Osteoblast (primary cell): ENCODE results near the gene MYL5. TPM values are rescaled to one million over a fixed set of nuclear protein-coding genes. Genes with fewer than 3 reads are reported as not detected.

ENCODE experiments used
- DNase-seq: peaks from one replicate; pipeline ENCODE4 v3.0.0; 2011; ENCODE audit warnings: low spot score, mixed read lengths; ENCODE audit not compliant: insufficient read length; ENCODE audit errors: missing footprints
- H2AFZ ChIP-seq: 2 replicates; pipeline ENCODE4 v1.6.0; 2011; ENCODE audit warnings: mild to moderate bottlenecking, low read length
- H3K27ac ChIP-seq: 2 replicates; pipeline ENCODE4 v1.5.1; 2011; ENCODE audit warnings: mild to moderate bottlenecking, low read depth, low read length, moderate library complexity
- H3K27me3 ChIP-seq: 2 replicates; pipeline ENCODE4 v1.6.0; 2012; ENCODE audit warnings: mild to moderate bottlenecking, control low read depth, inconsistent platforms, low read length, moderate library complexity; ENCODE audit not compliant: insufficient read depth
- H3K36me3 ChIP-seq: 2 replicates; pipeline ENCODE4 v1.5.1; 2011; ENCODE audit warnings: mild to moderate bottlenecking, low read length, control low read depth, moderate library complexity; ENCODE audit not compliant: insufficient read depth
- H3K4me1 ChIP-seq: 2 replicates; pipeline ENCODE4 v1.5.1; 2011; ENCODE audit warnings: mild to moderate bottlenecking, low read length, control low read depth, moderate library complexity; ENCODE audit not compliant: insufficient read depth
- H3K4me2 ChIP-seq: 2 replicates; pipeline ENCODE4 v1.6.0; 2011; ENCODE audit warnings: mild to moderate bottlenecking, low read length; ENCODE audit not compliant: insufficient read depth
- H3K4me3 ChIP-seq: fragments of 200-600 bp; sonication (generic); 3 replicates; pipeline ENCODE4 v1.5.1; 2012; ENCODE audit warnings: mild to moderate bottlenecking, low read length, inconsistent platforms; ENCODE audit not compliant: insufficient read depth
- H3K79me2 ChIP-seq: 2 replicates; pipeline ENCODE4 v1.6.0; 2012; ENCODE audit warnings: mild to moderate bottlenecking, low read length, control low read depth, inconsistent platforms; ENCODE audit not compliant: insufficient read depth
- H3K9me3 ChIP-seq: 2 replicates; pipeline ENCODE4 v1.5.1; 2011; ENCODE audit warnings: low read depth, low read length, control low read depth
- H4K20me1 ChIP-seq: 2 replicates; pipeline ENCODE4 v1.6.0; 2012; ENCODE audit warnings: mild to moderate bottlenecking, low read length, control low read depth; ENCODE audit not compliant: insufficient read depth
- total RNA-seq: library from RNA; depleted of rRNA; stranded (reverse); fragments of >200 nt; gene quantifications from 2 replicates; pipeline ENCODE4 v1.2.3, GENCODE V29; 2012
- TF ChIP-seq, protein P1 (sequence below): IDR thresholded peaks from 2 replicates; pipeline ENCODE4 v1.5.1; 2011; ENCODE audit warnings: mild to moderate bottlenecking, low read depth, low read length, moderate library complexity; ENCODE audit errors: extremely low read depth

MYL5 gene
- total RNA-seq, 1 donor, result 22.8 TPM

DNA sequence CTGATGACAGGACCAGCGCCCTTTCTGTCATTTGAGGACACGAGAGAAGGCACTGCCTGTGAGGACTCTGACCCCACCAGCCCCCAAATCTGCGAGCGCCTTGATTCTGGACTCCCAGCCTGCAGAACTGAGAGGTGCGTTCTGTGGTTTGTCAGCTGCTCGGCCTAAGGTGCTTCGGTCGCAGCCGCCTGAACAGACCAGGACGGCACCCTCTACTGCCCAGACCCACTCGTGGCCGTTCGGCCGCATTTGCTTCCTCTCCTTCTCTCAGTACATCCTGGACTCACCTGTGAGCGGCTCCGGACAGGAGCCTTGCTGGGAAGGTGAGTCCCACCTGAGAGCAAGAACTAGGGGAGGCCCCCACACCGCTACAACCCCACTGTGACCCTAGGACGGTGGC lies 39.7 kb downstream of the MYL5 start:
- Histone ChIP-seq H3K4me1 (peaks cover 4% of the 10 kb centered on the region), H2AFZ (no peak overlapping the region), H3K9me3 (no peaks in the 10 kb centered on the region), H3K4me2 (no peak overlapping the region), H4K20me1 (peaks cover 64% of the 10 kb centered on the region), H3K27ac (no peak overlapping the region), H3K36me3 (peaks cover 5% of the 10 kb centered on the region), H3K27me3 (no peaks in the 10 kb centered on the region), H3K4me3 (no peak overlapping the region), H3K79me2 (peaks cover 84% of the 10 kb centered on the region)
- TF ChIP-seq, protein P1, sequence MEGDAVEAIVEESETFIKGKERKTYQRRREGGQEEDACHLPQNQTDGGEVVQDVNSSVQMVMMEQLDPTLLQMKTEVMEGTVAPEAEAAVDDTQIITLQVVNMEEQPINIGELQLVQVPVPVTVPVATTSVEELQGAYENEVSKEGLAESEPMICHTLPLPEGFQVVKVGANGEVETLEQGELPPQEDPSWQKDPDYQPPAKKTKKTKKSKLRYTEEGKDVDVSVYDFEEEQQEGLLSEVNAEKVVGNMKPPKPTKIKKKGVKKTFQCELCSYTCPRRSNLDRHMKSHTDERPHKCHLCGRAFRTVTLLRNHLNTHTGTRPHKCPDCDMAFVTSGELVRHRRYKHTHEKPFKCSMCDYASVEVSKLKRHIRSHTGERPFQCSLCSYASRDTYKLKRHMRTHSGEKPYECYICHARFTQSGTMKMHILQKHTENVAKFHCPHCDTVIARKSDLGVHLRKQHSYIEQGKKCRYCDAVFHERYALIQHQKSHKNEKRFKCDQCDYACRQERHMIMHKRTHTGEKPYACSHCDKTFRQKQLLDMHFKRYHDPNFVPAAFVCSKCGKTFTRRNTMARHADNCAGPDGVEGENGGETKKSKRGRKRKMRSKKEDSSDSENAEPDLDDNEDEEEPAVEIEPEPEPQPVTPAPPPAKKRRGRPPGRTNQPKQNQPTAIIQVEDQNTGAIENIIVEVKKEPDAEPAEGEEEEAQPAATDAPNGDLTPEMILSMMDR, result no peak
- DNase-seq, result no peak

DNA sequence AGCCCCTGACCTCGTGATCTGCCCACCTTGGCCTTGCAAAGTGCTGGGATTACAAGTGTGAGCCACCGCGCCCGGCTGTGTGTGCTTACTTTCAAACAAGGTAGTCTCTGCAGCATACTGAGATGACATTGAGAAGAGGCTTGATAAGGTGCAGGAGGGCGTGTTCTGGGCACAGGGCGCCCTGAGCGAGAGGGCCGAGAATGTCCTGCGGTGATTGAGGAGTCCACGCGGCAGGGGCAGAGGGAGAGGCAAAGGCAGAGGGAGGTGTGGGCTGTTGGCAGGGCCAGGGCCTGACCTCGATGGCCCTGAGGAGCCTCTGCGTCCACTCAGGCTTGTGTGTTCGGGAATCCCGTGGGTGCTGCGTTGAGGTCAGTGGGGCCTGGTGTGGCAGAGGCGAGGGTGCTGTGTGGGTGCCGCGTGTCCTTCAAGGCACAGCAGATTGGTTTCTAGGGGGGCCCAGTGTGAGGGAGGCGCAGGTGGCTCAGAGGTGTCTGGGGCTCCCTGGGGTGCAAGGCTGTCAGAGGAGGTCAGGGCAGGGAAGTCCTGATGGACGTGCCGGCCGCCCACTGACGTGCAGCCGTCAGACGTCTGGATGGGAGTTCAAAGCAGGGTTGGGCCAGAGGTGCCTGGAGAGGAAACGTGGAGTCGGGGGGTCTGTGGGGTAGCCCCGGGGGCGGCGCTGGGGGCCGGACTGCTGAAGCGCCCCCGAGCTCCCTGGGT lies 43.4 kb downstream of the MYL5 start:
- H3K36me3 ChIP-seq, result no peaks in the 10 kb centered on the region

DNA sequence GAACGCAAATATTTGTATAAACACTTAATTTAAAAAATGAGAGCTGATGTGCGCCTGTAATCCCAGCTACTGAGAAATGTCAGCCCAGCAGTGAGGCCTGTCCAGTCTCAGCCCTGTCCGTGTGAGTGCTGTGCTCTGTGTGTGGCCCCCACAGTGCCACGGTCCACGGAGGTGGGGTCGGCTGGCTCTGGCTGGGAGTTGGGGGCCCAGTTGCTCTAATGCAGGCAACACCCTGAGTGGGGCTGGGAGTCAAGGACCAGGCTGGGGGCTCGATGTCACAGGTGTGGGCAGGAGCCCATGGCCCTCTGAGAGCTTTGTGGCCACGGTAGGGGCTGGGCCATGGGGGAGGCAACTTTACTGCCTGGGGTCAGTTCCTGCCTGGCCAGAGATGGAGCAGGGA lies 44.1 kb downstream of the MYL5 start:
- H3K4me1 ChIP-seq, result no peaks in the 10 kb centered on the region
- H3K27me3 ChIP-seq, result no peaks in the 10 kb centered on the region
- H3K9me3 ChIP-seq, result no peaks in the 10 kb centered on the region
- no peak overlapping the region for H3K4me3 ChIP-seq
- TF ChIP-seq, protein P1, result no peak
- H3K4me2 ChIP-seq, result no peak overlapping the region
- H4K20me1 ChIP-seq, result peaks cover 59% of the 10 kb centered on the region
- no peak for DNase-seq
- H3K79me2 ChIP-seq, result peaks cover 86% of the 10 kb centered on the region
- no peak overlapping the region for H2AFZ ChIP-seq
- H3K36me3 ChIP-seq, result peaks cover under 1% of the 10 kb centered on the region
- H3K27ac ChIP-seq, result no peak overlapping the region

More for the DNA sequence above, 43.4 kb downstream of the MYL5 start:
- Histone ChIP-seq H4K20me1 (peaks cover 64% of the 10 kb centered on the region), H3K9me3 (no peaks in the 10 kb centered on the region), H2AFZ (no peak overlapping the region), H3K4me3 (no peak overlapping the region), H3K4me2 (no peak overlapping the region), H3K4me1 (no peaks in the 10 kb centered on the region), H3K79me2 (peaks cover 86% of the 10 kb centered on the region), H3K27ac (no peak overlapping the region), H3K27me3 (no peaks in the 10 kb centered on the region)
- TF ChIP-seq, protein P1, result no peak
- no peak for DNase-seq

DNA sequence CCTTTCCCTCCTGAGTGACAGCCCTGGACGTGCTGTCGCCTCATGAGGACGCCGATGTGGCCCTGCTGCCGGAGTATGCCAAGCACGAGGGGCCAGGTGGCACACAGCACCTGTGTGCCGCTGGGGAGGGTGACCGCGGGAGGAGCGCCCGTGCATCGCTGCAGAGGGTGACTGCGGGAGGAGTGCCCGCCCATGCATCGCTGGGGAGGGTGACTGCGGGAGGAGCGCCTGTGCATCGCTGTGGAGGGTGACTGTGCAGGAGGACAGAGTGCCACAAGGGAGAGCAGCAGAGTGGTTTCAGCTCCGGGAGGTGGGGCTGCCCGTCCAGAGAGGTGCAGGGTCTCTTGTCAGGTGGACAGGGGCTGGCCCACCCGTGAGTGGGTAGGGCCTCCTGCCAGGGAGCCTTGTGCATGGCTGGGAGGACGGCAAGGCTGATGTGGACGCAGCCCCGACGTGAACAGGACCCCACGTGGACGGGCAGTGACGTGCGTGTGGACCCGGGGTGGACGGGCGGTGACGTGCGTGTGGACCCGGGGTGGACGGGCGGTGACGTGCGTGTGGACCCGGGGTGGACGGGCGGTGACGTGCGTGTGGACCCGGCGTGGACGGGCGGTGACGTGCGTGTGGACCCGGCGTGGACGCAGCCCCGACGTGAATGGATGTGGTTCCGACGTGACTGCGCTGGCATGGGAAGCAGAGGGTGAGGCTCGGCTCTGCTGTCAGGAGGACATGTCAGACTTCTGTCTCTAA lies 45.9 kb downstream of the MYL5 start:
- TF ChIP-seq, protein P1, result no peak
- no peaks in the 10 kb centered on the region for H3K4me1 ChIP-seq

More for the DNA sequence above, 45.9 kb downstream of the MYL5 start:
- no peak for DNase-seq
- H2AFZ ChIP-seq, result no peak overlapping the region
- peaks cover 3% of the 10 kb centered on the region for H3K36me3 ChIP-seq
- no peak overlapping the region for H3K4me2 ChIP-seq
- no peaks in the 10 kb centered on the region for H3K9me3 ChIP-seq
- no peaks in the 10 kb centered on the region for H3K27me3 ChIP-seq
- peaks cover 85% of the 10 kb centered on the region for H3K79me2 ChIP-seq
- H4K20me1 ChIP-seq, result peaks cover 53% of the 10 kb centered on the region
- H3K27ac ChIP-seq, result no peak overlapping the region
- no peak overlapping the region for H3K4me3 ChIP-seq
